Liver (tissue), 9 donors: Measurements from ENCODE around the gene MORN2. TPM values are rescaled to one million over a fixed set of nuclear protein-coding genes. Genes with fewer than 3 reads are reported as not detected.
A peak's percentile ranks its signal among the peaks of the same experiment; 100 is the strongest.

Experiments used
- DNase-seq: peaks from one replicate; pipeline ENCODE4 v3.0.0-alpha.2; 2017; ENCODE audit warnings: low spot score
- H3K27ac ChIP-seq, 2 donors: one replicate each; pipeline ENCODE4 v1.7.0; 2013; ENCODE audit warnings: inconsistent platforms in 2 of 2, low read length in 2 of 2, control low read depth in 1 of 2, low read depth in 1 of 2, mild to moderate bottlenecking in 1 of 2
- H3K27me3 ChIP-seq, 4 donors: one replicate each; pipeline versions ENCODE4 v1.6.1 to v1.7.0; 2013; ENCODE audit warnings: low read length in 3 of 4, inconsistent platforms in 1 of 4, mild to moderate bottlenecking in 1 of 4, moderate library complexity in 1 of 4; ENCODE audit not compliant: control insufficient read depth in 4 of 4, insufficient read depth in 4 of 4
- H3K36me3 ChIP-seq, 4 donors: one replicate each; pipeline versions ENCODE4 v1.6.1 to v1.7.0; 2013; ENCODE audit warnings: low read length in 3 of 4, mild to moderate bottlenecking in 3 of 4, low read depth in 1 of 4, moderate library complexity in 1 of 4; ENCODE audit not compliant: control insufficient read depth in 4 of 4, insufficient read depth in 3 of 4
- H3K4me1 ChIP-seq, 4 donors: one replicate each; pipeline versions ENCODE4 v1.6.1 to v1.7.0; 2013; ENCODE audit warnings: low read length in 3 of 4, mild to moderate bottlenecking in 3 of 4, moderate library complexity in 1 of 4; ENCODE audit not compliant: control insufficient read depth in 4 of 4, insufficient read depth in 4 of 4
- H3K4me3 ChIP-seq, 3 donors: one replicate each; pipeline versions ENCODE4 v1.6.1 to v1.7.0; 2013; ENCODE audit warnings: low read length in 3 of 3, control low read depth in 1 of 3, low read depth in 1 of 3, mild to moderate bottlenecking in 1 of 3
- H3K9ac ChIP-seq, 2 donors: one replicate each; pipeline ENCODE4 v1.7.0; 2013; ENCODE audit warnings: low read length in 2 of 2, mild to moderate bottlenecking in 2 of 2, moderate library complexity in 2 of 2, control low read depth in 1 of 2, low read depth in 1 of 2
- H3K9me3 ChIP-seq, 4 donors: one replicate each; pipeline versions ENCODE4 v1.6.1 to v1.7.0; 2013; ENCODE audit warnings: low read length in 3 of 4; ENCODE audit not compliant: control insufficient read depth in 4 of 4
- ATF3 ChIP-seq: IDR thresholded peaks from 2 replicates; pipeline ENCODE4 v1.6.1; 2016; ENCODE audit warnings: antibody characterized with exemption
- EGR1 ChIP-seq, 2 donors: IDR thresholded peaks; 2 replicates each; pipeline ENCODE4 v1.6.1; 2016 to 2018; ENCODE audit warnings: antibody characterized with exemption in 2 of 2, low read depth in 2 of 2
- FOXA2 ChIP-seq: IDR thresholded peaks from 2 replicates; pipeline ENCODE4 v1.6.1; 2016; ENCODE audit warnings: antibody characterized with exemption
- HNF4A ChIP-seq, 2 donors: conservative IDR thresholded peaks; 2 replicates each; pipeline ENCODE4 v1.6.1; 2016; ENCODE audit warnings: antibody characterized with exemption in 2 of 2, mild to moderate bottlenecking in 2 of 2
- HNF4G ChIP-seq: IDR thresholded peaks from 2 replicates; pipeline ENCODE4 v1.6.1; 2016; ENCODE audit warnings: antibody characterized with exemption
- JUND ChIP-seq, 2 donors: IDR thresholded peaks; 2 replicates each; pipeline ENCODE4 v1.6.1; 2016; ENCODE audit warnings: antibody characterized with exemption in 2 of 2
- NR2F2 ChIP-seq: IDR thresholded peaks from 2 replicates; pipeline ENCODE4 v1.6.1; 2016; ENCODE audit warnings: antibody characterized with exemption
- RAD21 ChIP-seq, 2 donors: IDR thresholded peaks; 2 replicates each; pipeline ENCODE4 v1.6.1; 2016; ENCODE audit warnings: antibody characterized with exemption in 2 of 2, mild to moderate bottlenecking in 2 of 2
- REST ChIP-seq: IDR thresholded peaks from 2 replicates; pipeline ENCODE4 v1.6.1; 2016; ENCODE audit warnings: antibody characterized with exemption, mild to moderate bottlenecking
- SP1 ChIP-seq: IDR thresholded peaks from 2 replicates; pipeline ENCODE4 v1.6.1; 2018; ENCODE audit warnings: antibody characterized with exemption, mild to moderate bottlenecking
- TAF1 ChIP-seq: conservative IDR thresholded peaks from 2 replicates; pipeline ENCODE4 v1.6.1; 2016; ENCODE audit warnings: antibody characterized with exemption, mild to moderate bottlenecking
- YY1 ChIP-seq: IDR thresholded peaks from 2 replicates; pipeline ENCODE4 v1.6.1; 2016; ENCODE audit warnings: antibody characterized with exemption, mild to moderate bottlenecking
- ZBTB33 ChIP-seq: IDR thresholded peaks from 2 replicates; pipeline ENCODE4 v1.6.1; 2016; ENCODE audit warnings: antibody characterized with exemption
- WGBS: extraction: QIAGEN DNeasy Blood & Tissue Kit; methylation state at CpG from one replicate; pipeline ENCODE4 v1.1.7; 2013; 5-methylcytosine and 5-hydroxymethylcytosine counted together
- polyA plus RNA-seq, 2 donors: library from polyadenylated mRNA; stranded (reverse) in 1 of 2; unstranded in 1 of 2; fragments of 200-250 nt in 1 of 2; fragments of >200 nt in 1 of 2; fragmentation: Nextera tagmentation in 1 of 2; extraction: Ambion mirVana in 1 of 2; gene quantifications; one replicate each; pipeline versions ENCODE4 v1.2.1 to v1.2.3, GENCODE V29; 2013 to 2015
- total RNA-seq, 2 donors: library from RNA; depleted of rRNA; stranded (reverse); fragments of >200 nt; gene quantifications; one replicate each; pipeline ENCODE4 v1.2.3, GENCODE V29; 2014
- TF ChIP-seq, protein P1 (sequence below): IDR thresholded peaks from 2 replicates; pipeline ENCODE4 v1.6.1; 2016; ENCODE audit warnings: antibody characterized with exemption
- TF ChIP-seq, protein P2 (sequence below): fragments of 150-350 bp; IDR thresholded peaks from 2 replicates; pipeline ENCODE4 v1.5.1; 2017; ENCODE audit warnings: improper control_type of control experiment, low read depth, low read length; ENCODE audit not compliant: missing input control
- donor health status: healthy.
- donor health status: healthy.
- donor health status: healthy.
- donor health status: healthy.
- donor health status: healthy.

The MORN2 gene
- total and polyA plus RNA-seq, 4 donors: 2.8 to 16.4 (median 8.0) TPM

DNA sequence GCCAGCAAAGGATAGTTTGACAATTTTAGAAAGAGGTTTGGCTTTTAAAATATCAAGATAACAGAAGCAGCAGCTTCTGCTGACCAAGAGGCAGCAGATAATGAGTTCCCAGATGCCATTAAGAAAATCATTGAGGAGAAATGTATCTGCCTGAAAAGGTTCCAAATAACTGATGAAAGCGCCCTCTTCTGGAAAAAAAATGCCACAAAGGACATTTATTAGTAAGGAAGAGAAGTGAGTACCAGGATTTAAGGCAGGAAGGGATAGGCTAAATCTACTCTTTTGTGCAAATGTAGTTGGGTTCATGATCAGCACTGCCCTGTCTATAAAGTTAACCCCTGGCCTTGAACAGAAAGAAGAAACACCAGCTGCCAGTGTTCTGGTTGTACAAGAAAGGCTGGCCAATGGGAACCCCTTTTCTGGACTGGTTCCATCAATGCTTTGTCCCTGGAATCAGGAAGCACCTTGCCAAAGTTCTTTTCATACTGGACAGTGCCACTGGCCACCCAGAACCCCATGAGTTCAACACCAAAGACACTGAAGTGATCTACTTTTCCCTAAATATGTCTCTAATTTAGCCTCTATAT, 40.7 kb upstream of the MORN2 start:
- TF ChIP-seq HNF4G (no peak), SP1 (no peak), YY1 (no peak), JUND (IDR thresholded peaks at IDR 0.05) (no peak), FOXA2 (no peak), EGR1 (IDR thresholded peaks at IDR 0.05; ENCODE audit: low read depth in 2 of 2) (no peak), ZBTB33 (no peak), RAD21 (IDR thresholded peaks at IDR 0.05) (peak; percentile 60 to 75), HNF4A (conservative IDR thresholded peaks at IDR 0.05) (no peak), NR2F2 (no peak), ATF3 (no peak), TAF1 (no peak), REST (no peak)
- TF ChIP-seq, protein P1, sequence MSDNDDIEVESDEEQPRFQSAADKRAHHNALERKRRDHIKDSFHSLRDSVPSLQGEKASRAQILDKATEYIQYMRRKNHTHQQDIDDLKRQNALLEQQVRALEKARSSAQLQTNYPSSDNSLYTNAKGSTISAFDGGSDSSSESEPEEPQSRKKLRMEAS: no peak
- TF ChIP-seq, protein P2, sequence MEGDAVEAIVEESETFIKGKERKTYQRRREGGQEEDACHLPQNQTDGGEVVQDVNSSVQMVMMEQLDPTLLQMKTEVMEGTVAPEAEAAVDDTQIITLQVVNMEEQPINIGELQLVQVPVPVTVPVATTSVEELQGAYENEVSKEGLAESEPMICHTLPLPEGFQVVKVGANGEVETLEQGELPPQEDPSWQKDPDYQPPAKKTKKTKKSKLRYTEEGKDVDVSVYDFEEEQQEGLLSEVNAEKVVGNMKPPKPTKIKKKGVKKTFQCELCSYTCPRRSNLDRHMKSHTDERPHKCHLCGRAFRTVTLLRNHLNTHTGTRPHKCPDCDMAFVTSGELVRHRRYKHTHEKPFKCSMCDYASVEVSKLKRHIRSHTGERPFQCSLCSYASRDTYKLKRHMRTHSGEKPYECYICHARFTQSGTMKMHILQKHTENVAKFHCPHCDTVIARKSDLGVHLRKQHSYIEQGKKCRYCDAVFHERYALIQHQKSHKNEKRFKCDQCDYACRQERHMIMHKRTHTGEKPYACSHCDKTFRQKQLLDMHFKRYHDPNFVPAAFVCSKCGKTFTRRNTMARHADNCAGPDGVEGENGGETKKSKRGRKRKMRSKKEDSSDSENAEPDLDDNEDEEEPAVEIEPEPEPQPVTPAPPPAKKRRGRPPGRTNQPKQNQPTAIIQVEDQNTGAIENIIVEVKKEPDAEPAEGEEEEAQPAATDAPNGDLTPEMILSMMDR: peak; percentile 19
- H3K4me1 ChIP-seq: no peaks in the 10 kb centered on the region
- peaks cover 0 to 4% (median under 1%) of the 10 kb centered on the region in 4 donors for H3K36me3 ChIP-seq
- H3K27ac ChIP-seq: no peak overlapping the region
- DNase-seq: no peak
- H3K27me3 ChIP-seq: no peaks in the 10 kb centered on the region
- H3K4me3 ChIP-seq: no peak overlapping the region
- WGBS: 55% methylated on average over 1 of the region's 1 CpG
- H3K9ac ChIP-seq: no peak overlapping the region
- no peaks in the 10 kb centered on the region for H3K9me3 ChIP-seq

GRCh38 chr2:38835990-38836389, 39.8 kb upstream of the MORN2 start:
- TF ChIP-seq YY1 (no peak), ZBTB33 (no peak), NR2F2 (no peak)
- TF ChIP-seq, protein P1: peak; percentile 30
- Histone ChIP-seq H3K27ac (no peak overlapping the region), H3K4me1 (no peaks in the 10 kb centered on the region), H3K4me3 (no peak overlapping the region), H3K27me3 (no peaks in the 10 kb centered on the region), H3K36me3 (peaks cover 0 to 4% (median under 1%) of the 10 kb centered on the region in 4 donors), H3K9ac (no peak overlapping the region), H3K9me3 (no peaks in the 10 kb centered on the region)
- DNase-seq: no peak
- 87% methylated on average over 3 of the region's 3 CpGs for WGBS
